ENCODE results near the gene CEP85.

CEP85 gene

DNA sequence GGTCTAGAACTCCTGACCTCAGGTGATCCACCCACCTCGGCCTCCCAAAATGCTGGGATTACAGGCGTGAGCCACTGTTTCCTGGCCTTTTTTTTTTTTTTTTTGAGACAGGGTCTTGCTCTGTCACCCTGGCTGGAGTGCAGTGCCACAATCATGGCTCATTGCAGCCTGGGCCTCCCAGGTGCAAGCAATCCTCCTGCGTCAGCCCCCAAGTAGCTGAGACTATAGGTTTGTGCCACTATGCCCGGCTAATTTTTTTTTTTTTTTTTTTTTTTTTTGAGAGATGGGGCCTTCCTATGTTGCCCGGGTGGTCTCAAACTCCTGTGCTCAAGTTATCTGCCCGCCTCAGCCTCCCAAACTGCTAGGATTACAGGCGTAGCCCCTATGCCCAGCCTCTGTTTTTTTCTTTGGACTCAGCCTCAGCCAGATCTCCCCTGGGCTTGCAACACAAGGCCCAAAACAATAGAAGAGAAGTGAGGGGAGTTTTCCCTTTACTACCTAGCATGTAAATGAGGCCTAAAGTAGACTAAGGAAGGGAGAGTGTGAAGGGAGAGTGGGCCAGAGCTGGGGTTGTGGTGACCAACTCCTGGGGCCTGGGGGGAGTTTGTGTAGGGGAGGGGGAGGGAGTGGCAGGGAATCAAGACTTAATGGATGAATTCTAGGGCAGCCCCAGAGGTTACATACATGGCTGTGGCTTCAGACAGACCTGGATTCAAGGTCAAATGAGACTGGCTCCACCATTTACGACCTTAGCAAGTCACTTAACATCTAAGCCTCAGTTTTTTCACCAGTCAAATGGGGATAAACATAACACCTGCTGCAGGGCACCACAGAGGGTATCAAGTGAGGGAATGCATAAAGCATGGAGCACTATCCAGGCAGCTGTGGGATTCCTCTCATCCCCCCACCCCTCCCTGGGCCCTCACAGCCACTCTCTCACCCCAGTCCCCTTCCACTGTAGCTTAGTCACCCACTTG lies 82.2 kb downstream of the CEP85 start:
- Histone ChIP-seq H3K9ac (ENCODE audit: low read depth, low read length, poor library complexity, severe bottlenecking) (peak overlapping the region; percentile 95), H3K4me2 (ENCODE audit: low read depth, low read length, poor library complexity, severe bottlenecking) (peak overlapping the region; percentile 96), H3K4me1 (ENCODE audit: insufficient read depth, low read length, poor library complexity, severe bottlenecking) (peaks cover 77% of the 10 kb centered on the region), H3K79me2 (ENCODE audit: insufficient read depth, low read length) (peaks cover 40% of the 10 kb centered on the region), H3K27me3 (ENCODE audit: insufficient read depth, low read length, poor library complexity, severe bottlenecking) (no peaks in the 10 kb centered on the region), H3K9me2 (replicated peaks; ENCODE audit: low read depth, low read length) (no peaks in the 10 kb centered on the region), H3K4me3 (ENCODE audit: low read length, poor library complexity, severe bottlenecking) (no peak overlapping the region), H3F3A (ENCODE audit: low read depth) (no peaks in the 10 kb centered on the region), H4K20me1 (ENCODE audit: insufficient read depth, low read length, poor library complexity, severe bottlenecking) (no peaks in the 10 kb centered on the region), H3K9me3 (ENCODE audit: insufficient read depth, low read depth, low read length) (no peaks in the 10 kb centered on the region), H2AFZ (ENCODE audit: low read length) (no peak overlapping the region), H3K36me3 (ENCODE audit: insufficient read depth, low read length) (no peaks in the 10 kb centered on the region)
- TF ChIP-seq CTCF (conservative IDR thresholded peaks at IDR 0.05; ENCODE audit: low read length) (no peak), EZH2phosphoT487 (IDR thresholded peaks at IDR 0.05; ENCODE audit: borderline replicate concordance) (no peak)

DNA sequence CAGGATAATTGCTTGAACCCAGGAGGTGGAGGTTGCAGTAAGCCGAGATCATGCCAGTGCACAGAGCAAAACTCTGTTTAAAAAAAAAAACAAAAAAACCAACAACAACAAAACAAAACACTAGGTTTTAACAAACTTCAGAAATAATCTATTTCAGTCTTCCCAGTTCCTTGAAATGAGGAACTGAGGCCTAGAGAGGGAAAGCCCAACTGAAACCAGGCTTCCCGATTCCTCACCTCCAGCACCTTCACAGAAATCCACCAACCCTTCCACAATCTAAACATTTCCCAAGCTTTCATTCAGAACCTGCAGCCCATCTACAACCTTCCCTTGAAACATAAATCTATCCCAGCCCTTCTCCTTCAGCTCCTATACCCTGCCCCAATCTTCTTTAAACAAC lies 83.1 kb downstream of the CEP85 start:
- TF ChIP-seq CTCF (conservative IDR thresholded peaks at IDR 0.05; ENCODE audit: low read length): no peak
- TF ChIP-seq EZH2phosphoT487 (IDR thresholded peaks at IDR 0.05; ENCODE audit: borderline replicate concordance): no peak

GRCh38 chr1:26317612-26318337 lies 83.8 kb downstream of the CEP85 start, which contains the start of gene CD52:
CD52 (plus strand) TSS chr1:26317958; CDS start chr1:26318018, 60 bp downstream.
- peak within 1 kb of the TSS; percentile 95 for H3K9ac ChIP-seq (ENCODE audit: low read depth, low read length, poor library complexity, severe bottlenecking)
- no peak within 1 kb of the TSS for H2AFZ ChIP-seq (ENCODE audit: low read length)
- H3K79me2 ChIP-seq (ENCODE audit: insufficient read depth, low read length): peaks cover 48% of the 10 kb centered on the region
- no peaks in the 10 kb centered on the region for H3K36me3 ChIP-seq (ENCODE audit: insufficient read depth, low read length)
- no peaks in the 10 kb centered on the region for H3K27me3 ChIP-seq (ENCODE audit: insufficient read depth, low read length, poor library complexity, severe bottlenecking)
- no peaks in the 10 kb centered on the region for H3K9me3 ChIP-seq (ENCODE audit: insufficient read depth, low read depth, low read length)
- TF ChIP-seq EZH2phosphoT487 (IDR thresholded peaks at IDR 0.05; ENCODE audit: borderline replicate concordance) (no peak), CTCF (conservative IDR thresholded peaks at IDR 0.05; ENCODE audit: low read length) (no peak)
- peak within 1 kb of the TSS; percentile 96 for H3K4me2 ChIP-seq (ENCODE audit: low read depth, low read length, poor library complexity, severe bottlenecking)
- peak within 1 kb of the TSS; percentile 88 for H3K4me3 ChIP-seq (ENCODE audit: low read length, poor library complexity, severe bottlenecking)
- no peaks in the 10 kb centered on the region for H4K20me1 ChIP-seq (ENCODE audit: insufficient read depth, low read length, poor library complexity, severe bottlenecking)
- H3F3A ChIP-seq (ENCODE audit: low read depth): no peaks in the 10 kb centered on the region
- H3K9me2 ChIP-seq (replicated peaks; ENCODE audit: low read depth, low read length): no peaks in the 10 kb centered on the region
- peaks cover 70% of the 10 kb centered on the region for H3K4me1 ChIP-seq (ENCODE audit: insufficient read depth, low read length, poor library complexity, severe bottlenecking)

More for the DNA sequence above, 83.1 kb downstream of the CEP85 start:
- H3K9me2 ChIP-seq (replicated peaks; ENCODE audit: low read depth, low read length): no peaks in the 10 kb centered on the region
- peak overlapping the region; percentile 88 for H3K4me3 ChIP-seq (ENCODE audit: low read length, poor library complexity, severe bottlenecking)
- H3K9me3 ChIP-seq (ENCODE audit: insufficient read depth, low read depth, low read length): no peaks in the 10 kb centered on the region
- H3K79me2 ChIP-seq (ENCODE audit: insufficient read depth, low read length): peaks cover 47% of the 10 kb centered on the region
- peaks cover 71% of the 10 kb centered on the region for H3K4me1 ChIP-seq (ENCODE audit: insufficient read depth, low read length, poor library complexity, severe bottlenecking)
- H2AFZ ChIP-seq (ENCODE audit: low read length): no peak overlapping the region
- H4K20me1 ChIP-seq (ENCODE audit: insufficient read depth, low read length, poor library complexity, severe bottlenecking): no peaks in the 10 kb centered on the region
- peak overlapping the region; percentile 96 for H3K4me2 ChIP-seq (ENCODE audit: low read depth, low read length, poor library complexity, severe bottlenecking)
- H3K36me3 ChIP-seq (ENCODE audit: insufficient read depth, low read length): no peaks in the 10 kb centered on the region
- H3K9ac ChIP-seq (ENCODE audit: low read depth, low read length, poor library complexity, severe bottlenecking): peak overlapping the region; percentile 95
- H3K27me3 ChIP-seq (ENCODE audit: insufficient read depth, low read length, poor library complexity, severe bottlenecking): no peaks in the 10 kb centered on the region
- no peaks in the 10 kb centered on the region for H3F3A ChIP-seq (ENCODE audit: low read depth)

Data from Loucy (cell line).